Sigmoid colon (tissue), 7 donors: ENCODE results near the gene AGMAT. TPM values are rescaled to one million over a fixed set of nuclear protein-coding genes. Genes with fewer than 3 reads are reported as not detected.

Experiments used
- DNase-seq: peaks from one replicate; pipeline ENCODE4 v3.0.0-alpha.2; 2019
- H3K27ac ChIP-seq, 4 donors: fragments of 200-600 bp; sonication (generic); one replicate each; pipeline ENCODE4 v1.5.1; 2016 to 2019; ENCODE audit warnings: mild to moderate bottlenecking in 1 of 4
- H3K27me3 ChIP-seq, 3 donors: fragments of 200-600 bp; sonication (generic); one replicate each; pipeline ENCODE4 v1.5.1; 2019; ENCODE audit warnings: mild to moderate bottlenecking in 1 of 3
- H3K36me3 ChIP-seq, 4 donors: fragments of 200-600 bp; sonication (generic); one replicate each; pipeline ENCODE4 v1.5.1; 2016 to 2019
- H3K4me1 ChIP-seq, 4 donors: fragments of 200-600 bp; sonication (generic); one replicate each; pipeline ENCODE4 v1.5.1; 2017 to 2019
- H3K4me3 ChIP-seq, 4 donors: fragments of 200-600 bp; sonication (generic); one replicate each; pipeline ENCODE4 v1.5.1; 2017 to 2019; ENCODE audit warnings: mild to moderate bottlenecking in 2 of 4, moderate library complexity in 1 of 4
- H3K9me3 ChIP-seq, 4 donors: fragments of 200-600 bp in 3 of 4; sonication (generic) in 3 of 4; one replicate each; pipeline versions ENCODE4 v1.5.1 to v1.6.1; 2013 to 2019
- CTCF ChIP-seq, 4 experiments: fragments of 450-650 bp in 3 of 4; fragments of 200-600 bp in 1 of 4; IDR thresholded peaks; one replicate each; pipeline ENCODE4 v1.5.1; 2016 to 2019; ENCODE audit warnings: antibody characterized with exemption in 4 of 4, mild to moderate bottlenecking in 3 of 4, moderate library complexity in 2 of 4
- EP300 ChIP-seq, 4 donors: sonication (generic); formaldehyde crosslinking; IDR thresholded peaks; one replicate each; pipeline ENCODE4 v1.6.1; 2017; ENCODE audit warnings: antibody characterized with exemption in 4 of 4
- POLR2A ChIP-seq, 2 donors: fragments of 450-650 bp; IDR thresholded peaks; one replicate each; pipeline ENCODE4 v1.6.1; 2016; ENCODE audit warnings: antibody characterized with exemption in 2 of 2, mild to moderate bottlenecking in 2 of 2, moderate library complexity in 2 of 2
- POLR2AphosphoS5 ChIP-seq, 4 donors: sonication (generic); formaldehyde crosslinking; IDR thresholded peaks; one replicate each; pipeline ENCODE4 v1.6.1; 2017; ENCODE audit warnings: antibody characterized with exemption in 4 of 4
- WGBS, 2 donors: extraction: QIAGEN DNeasy Blood & Tissue Kit; methylation state at CpG; one replicate each; pipeline ENCODE4 v1.1.7; 2013; 5-methylcytosine and 5-hydroxymethylcytosine counted together
- intact Hi-C: fragments of 100-400 bp; cut with DNase I; formaldehyde crosslinking; loops from one replicate; pipeline ENCODE4 v1.15.1; 2023
- polyA plus RNA-seq, 3 donors: library from polyadenylated mRNA; stranded (reverse); fragments of 200-250 nt; gene quantifications; one replicate each; pipeline ENCODE4 v1.2.3, GENCODE V29; 2013
- total RNA-seq, 4 donors: library from RNA; depleted of rRNA; stranded (reverse); fragments of >200 nt; gene quantifications; one replicate each; pipeline ENCODE4 v1.1.0, GENCODE V29; 2016
- donor health status: healthy with polysubstance abuse.
- donor health status: Bipolar disorder and iron deficiency.
- donor health status: healthy.

Gene AGMAT
- total and polyA plus RNA-seq, 7 donors, result 0.14 to 18.3 (median 8.9) TPM; not detected in 3

- no peak overlapping the region for H3K4me3 ChIP-seq
- intact Hi-C loops, result no loop called here
- TF ChIP-seq POLR2A (IDR thresholded peaks at IDR 0.05) (no peak), CTCF (IDR thresholded peaks at IDR 0.05) (no peak), EP300 (IDR thresholded peaks at IDR 0.05) (no peak), POLR2AphosphoS5 (IDR thresholded peaks at IDR 0.05) (no peak)
- H3K27me3 ChIP-seq, result peaks cover 0 to 10% (median 0%) of the 10 kb centered on the region in 3 donors
- H3K36me3 ChIP-seq, result no peaks in the 10 kb centered on the region
- peaks cover 0 to 14% (median 14%) of the 10 kb centered on the region in 4 donors for H3K4me1 ChIP-seq
- no peaks in the 10 kb centered on the region for H3K9me3 ChIP-seq
- DNase-seq, result no peak
- 90 to 96% methylated on average over 18 of the region's 18 CpGs for WGBS, 2 donors
- H3K27ac ChIP-seq, result no peak overlapping the region
Measured at GRCh38 chr1:15583016-15583706, 1.7 kb downstream of the AGMAT start.

- H3K27ac ChIP-seq, result no peak overlapping the region
- no peaks in the 10 kb centered on the region for H3K36me3 ChIP-seq
- H3K9me3 ChIP-seq, result no peaks in the 10 kb centered on the region
- peaks cover 0 to 6% (median 0%) of the 10 kb centered on the region in 3 donors for H3K27me3 ChIP-seq
- intact Hi-C loops, result no loop called here
- TF ChIP-seq POLR2AphosphoS5 (IDR thresholded peaks at IDR 0.05) (no peak), POLR2A (IDR thresholded peaks at IDR 0.05) (no peak), EP300 (IDR thresholded peaks at IDR 0.05) (no peak)
- no peak for DNase-seq
- H3K4me3 ChIP-seq, result no peak overlapping the region
- H3K4me1 ChIP-seq, result peaks cover 0 to 10% (median 9%) of the 10 kb centered on the region in 4 donors
Measured at GRCh38 chr1:15579683-15580047, 5.2 kb downstream of the AGMAT start.

GRCh38 chr1:15578921-15579682 lies 5.7 kb downstream of the AGMAT start:
- H3K27ac ChIP-seq, result no peak overlapping the region
- peaks cover 0 to 5% (median 4%) of the 10 kb centered on the region in 4 donors for H3K4me1 ChIP-seq
- H3K36me3 ChIP-seq, result no peaks in the 10 kb centered on the region
- no peaks in the 10 kb centered on the region for H3K9me3 ChIP-seq
- TF ChIP-seq POLR2AphosphoS5 (IDR thresholded peaks at IDR 0.05) (no peak), EP300 (IDR thresholded peaks at IDR 0.05) (no peak), POLR2A (IDR thresholded peaks at IDR 0.05) (no peak), CTCF (IDR thresholded peaks at IDR 0.05) (no peak)
- 72 to 80% methylated on average over 16 of the region's 16 CpGs for WGBS, 2 donors
- no peak for DNase-seq
- H3K4me3 ChIP-seq, result no peak overlapping the region
- intact Hi-C loops, result no loop called here
- H3K27me3 ChIP-seq, result peaks cover 0 to under 1% (median 0%) of the 10 kb centered on the region in 3 donors

GRCh38 chr1:15577691-15578090 lies 7.2 kb downstream of the AGMAT start:
- DNase-seq, result no peak
- WGBS, 2 donors, result 55 to 92% methylated on average over 4 of the region's 4 CpGs

More at GRCh38 chr1:15577691-15578090, 7.2 kb downstream of the AGMAT start:
- Histone ChIP-seq H3K27ac (no peak overlapping the region), H3K27me3 (no peaks in the 10 kb centered on the region), H3K4me3 (no peak overlapping the region), H3K9me3 (no peaks in the 10 kb centered on the region), H3K36me3 (no peaks in the 10 kb centered on the region), H3K4me1 (peaks cover 0 to 5% (median 3%) of the 10 kb centered on the region in 4 donors)
- TF ChIP-seq POLR2AphosphoS5 (IDR thresholded peaks at IDR 0.05), result no peak
- no peak for TF ChIP-seq CTCF (IDR thresholded peaks at IDR 0.05)
- no peak for TF ChIP-seq POLR2A (IDR thresholded peaks at IDR 0.05)
- TF ChIP-seq EP300 (IDR thresholded peaks at IDR 0.05), result no peak
- intact Hi-C loops, result no loop called here
